HUES64 (cell line): Measurements from ENCODE around the gene APLP1.
"Not testable (repeated sequence)": the region's sequence is repeated elsewhere in the genome, so short reads cannot be mapped to it uniquely, and the experiment has no call there.

Experiments
- H3K27ac ChIP-seq: 2 replicates; pipeline ENCODE4 v1.7.0; 2013; ENCODE audit warnings: low read depth, low read length, inconsistent platforms
- H3K27me3 ChIP-seq: 2 replicates; pipeline ENCODE4 v1.6.1; 2013; ENCODE audit warnings: mild to moderate bottlenecking, low read length; ENCODE audit not compliant: insufficient read depth
- H3K36me3 ChIP-seq: 2 replicates; pipeline ENCODE4 v1.6.1; 2013; ENCODE audit warnings: mild to moderate bottlenecking, low read length; ENCODE audit not compliant: insufficient read depth
- H3K4me1 ChIP-seq: 2 replicates; pipeline ENCODE4 v1.6.1; 2013; ENCODE audit warnings: mild to moderate bottlenecking, low read length, moderate library complexity; ENCODE audit not compliant: insufficient read depth
- H3K4me3 ChIP-seq: 2 replicates; pipeline ENCODE4 v1.5.1; 2013; ENCODE audit warnings: mild to moderate bottlenecking, low read length, moderate library complexity
- H3K9ac ChIP-seq: 2 replicates; pipeline ENCODE4 v1.6.1; 2013; ENCODE audit warnings: mild to moderate bottlenecking, low read depth, low read length
- H3K9me3 ChIP-seq: 2 replicates; pipeline ENCODE4 v1.6.1; 2013; ENCODE audit warnings: low read depth, low read length; ENCODE audit not compliant: insufficient read depth
- WGBS: fragments of 150-250, 120-280 bp; methylation state at CpG from one replicate; pipeline ENCODE4 v1.1.7; 2013; ENCODE audit warnings: missing lambda C conversion rate; 5-methylcytosine and 5-hydroxymethylcytosine counted together

APLP1 gene

DNA sequence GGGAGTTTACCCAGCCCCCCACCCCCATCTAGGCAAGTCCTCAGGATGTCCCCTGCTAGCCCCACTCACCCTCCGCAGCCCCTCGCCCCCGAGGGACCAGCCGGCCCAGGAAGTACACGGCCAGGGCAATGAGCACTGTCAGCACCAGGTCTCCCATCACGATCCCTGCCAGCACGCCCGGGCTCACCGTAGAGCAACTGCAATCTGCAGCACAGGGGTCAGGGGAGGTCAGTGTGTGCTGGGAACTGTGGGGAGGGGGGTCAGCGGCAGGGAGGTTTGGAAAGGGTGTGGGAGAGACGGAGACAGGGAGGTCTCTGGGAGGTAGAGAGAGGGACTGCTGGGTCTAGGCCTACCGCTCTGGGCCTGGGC lies 39.0 kb downstream of the APLP1 start:
- Histone ChIP-seq H3K4me3 (no peak overlapping the region), H3K9me3 (no peaks in the 10 kb centered on the region), H3K36me3 (no peaks in the 10 kb centered on the region), H3K27ac (no peak overlapping the region), H3K27me3 (peaks cover 7% of the 10 kb centered on the region; the same call in 1 of the 2 replicates), H3K9ac (no peak overlapping the region), H3K4me1 (peaks cover 6% of the 10 kb centered on the region)
- 66% methylated on average over 12 of the region's 12 CpGs for WGBS

DNA sequence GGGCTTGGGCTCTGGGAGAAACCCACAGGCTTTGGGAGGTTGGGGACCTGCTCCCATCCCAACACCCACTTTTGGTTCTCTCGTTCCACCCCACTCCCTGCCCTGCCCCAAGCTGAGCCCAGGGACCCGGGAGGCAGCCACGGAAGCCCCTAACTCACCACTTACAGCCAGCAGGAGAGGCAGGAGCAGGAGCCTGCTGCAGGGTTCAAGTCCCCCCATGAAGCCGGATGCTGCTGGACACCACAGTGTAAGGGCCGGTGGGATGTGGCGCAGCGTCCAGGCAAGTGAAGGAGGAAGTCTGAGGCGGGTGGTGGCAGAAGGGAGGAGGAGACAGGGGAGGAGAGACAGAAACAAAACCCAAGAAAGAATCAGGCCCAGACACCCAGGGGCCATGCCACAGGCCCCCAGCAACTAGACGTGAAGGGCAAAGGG lies 39.7 kb downstream of the APLP1 start, which contains the start of gene TYROBP:
Gene TYROBP, minus strand, starts transcription at position 286 of the 432 bp plus-strand sequence. Its CDS starts 67 bp downstream, at position 219.
- no peak within 1 kb of the TSS for H3K9ac ChIP-seq
- H3K36me3 ChIP-seq = no peaks in the 10 kb centered on the region
- WGBS = 84% methylated on average over 9 of the region's 9 CpGs
- H3K27me3 ChIP-seq = 0 out of 2 replicates have a peak, but pooled peaks cover 3% of the 10 kb centered on the region
- no peaks in the 10 kb centered on the region for H3K9me3 ChIP-seq
- H3K27ac ChIP-seq = no peak within 1 kb of the TSS
- peaks cover 5% of the 10 kb centered on the region; the same call in 1 of the 2 replicates for H3K4me1 ChIP-seq
- no peak within 1 kb of the TSS for H3K4me3 ChIP-seq

DNA sequence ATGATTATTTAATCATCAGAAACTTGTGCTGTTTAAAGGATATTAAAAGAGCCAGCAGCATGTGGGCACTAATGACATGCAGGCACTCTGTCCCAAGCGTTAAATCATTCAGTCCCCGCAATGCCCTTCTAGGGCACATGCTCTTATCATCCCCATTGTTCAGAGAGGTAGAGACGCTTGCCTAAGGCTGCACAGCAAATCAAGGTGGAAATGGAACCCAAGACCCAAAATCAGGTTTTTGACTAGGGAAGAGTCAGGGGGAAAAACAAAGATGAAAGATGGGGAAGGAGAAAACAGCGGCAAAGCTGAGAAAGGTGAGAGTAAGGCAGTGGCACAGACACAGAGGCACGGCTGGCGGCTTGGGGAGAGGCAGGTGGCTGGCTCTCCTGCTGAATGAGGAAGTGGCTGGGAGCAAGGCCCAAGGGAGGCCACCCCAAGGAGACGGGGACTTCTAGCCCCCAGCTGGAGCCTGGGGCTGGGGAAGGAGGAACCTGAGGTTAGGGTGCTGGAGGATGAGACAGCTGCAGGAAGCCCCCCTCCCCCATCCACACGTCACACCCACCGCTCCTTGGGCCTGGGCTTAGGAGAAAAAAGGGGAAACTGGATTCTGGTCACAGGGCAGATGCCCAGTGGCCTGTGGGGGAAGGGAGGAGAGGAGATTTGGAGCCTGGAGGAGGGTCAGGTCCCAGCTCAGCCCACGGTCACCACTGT lies 40.8 kb downstream of the APLP1 start:
- no peaks in the 10 kb centered on the region for H3K27me3 ChIP-seq
- H3K9me3 ChIP-seq = no peaks in the 10 kb centered on the region
- 82% methylated on average over 9 of the region's 10 CpGs for WGBS
- no peak overlapping the region for H3K9ac ChIP-seq
- H3K4me3 ChIP-seq = no peak overlapping the region
- H3K36me3 ChIP-seq = no peaks in the 10 kb centered on the region
- H3K4me1 ChIP-seq = peaks cover 5% of the 10 kb centered on the region; the same call in 1 of the 2 replicates
- no peak overlapping the region for H3K27ac ChIP-seq

DNA sequence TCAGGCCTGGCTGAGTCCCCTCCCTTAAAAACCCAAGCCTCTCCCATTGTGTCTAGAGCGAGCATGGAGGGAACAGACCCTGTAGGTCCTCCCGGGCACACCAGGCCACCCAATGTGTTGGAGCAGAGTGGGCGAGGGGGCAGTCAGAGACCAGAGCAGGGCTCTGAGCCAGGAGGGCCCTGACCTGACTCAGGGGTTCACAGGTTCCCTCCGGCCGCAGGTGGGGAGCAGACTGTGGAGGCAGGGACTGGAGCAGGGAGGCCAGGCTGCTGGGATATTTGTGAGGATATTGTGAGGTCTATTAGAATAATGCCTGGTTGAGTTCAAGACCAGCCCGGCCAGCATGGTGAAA lies 41.3 kb downstream of the APLP1 start:
- H3K4me3 ChIP-seq = no peak overlapping the region
- H3K9me3 ChIP-seq = no peaks in the 10 kb centered on the region
- WGBS = 83% methylated on average over 6 of the region's 6 CpGs
- no peak overlapping the region for H3K9ac ChIP-seq
- H3K36me3 ChIP-seq = no peaks in the 10 kb centered on the region
- no peak overlapping the region for H3K27ac ChIP-seq
- no peaks in the 10 kb centered on the region for H3K27me3 ChIP-seq
- peaks cover 5% of the 10 kb centered on the region; the same call in 1 of the 2 replicates for H3K4me1 ChIP-seq

DNA sequence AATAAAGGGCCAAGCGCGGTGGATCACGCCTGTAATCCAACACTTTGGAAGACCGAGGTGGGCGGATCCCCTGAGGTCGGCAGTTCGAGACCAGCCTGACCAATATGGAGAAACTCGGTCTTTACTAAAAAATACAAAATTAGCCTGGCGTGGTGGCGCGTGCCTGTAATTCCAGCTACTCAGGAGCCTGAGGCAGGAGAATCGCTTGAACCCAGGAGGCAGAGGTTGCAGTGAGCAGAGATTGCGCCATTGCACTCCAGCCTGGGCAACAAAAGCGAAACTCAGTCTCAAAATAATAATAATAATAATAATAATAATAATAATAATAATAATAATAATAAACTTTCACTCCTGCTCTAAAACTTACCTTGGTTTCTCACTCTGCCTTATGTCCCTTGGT lies 42.0 kb downstream of the APLP1 start:
- not testable (repeated sequence) for H3K4me3 ChIP-seq, H3K27ac ChIP-seq, H3K9me3 ChIP-seq, H3K27me3 ChIP-seq, H3K9ac ChIP-seq, H3K36me3 ChIP-seq, H3K4me1 ChIP-seq
- 95% methylated on average over 12 of the region's 14 CpGs for WGBS

DNA sequence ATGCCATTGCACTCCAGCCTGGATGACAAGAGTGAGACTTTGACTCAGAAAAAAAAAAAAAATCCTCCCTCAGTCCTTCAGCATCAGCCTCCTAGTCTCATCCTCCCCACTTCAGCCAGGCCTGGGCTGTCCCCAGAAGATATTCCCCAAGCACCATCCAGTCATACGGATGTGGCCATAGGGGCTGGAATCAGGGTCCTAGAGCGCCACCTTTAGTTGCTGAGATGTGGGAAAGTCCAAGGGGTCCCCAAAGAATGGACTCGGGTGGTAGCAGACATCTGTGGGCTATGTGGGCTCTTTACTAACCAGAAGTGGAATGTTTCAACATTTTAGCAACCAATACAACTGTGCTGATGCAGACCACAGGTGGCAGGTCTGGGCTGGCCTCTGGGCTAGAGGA lies 42.8 kb downstream of the APLP1 start:
- no peak overlapping the region for H3K27ac ChIP-seq
- H3K9me3 ChIP-seq = no peaks in the 10 kb centered on the region
- H3K27me3 ChIP-seq = no peaks in the 10 kb centered on the region
- H3K4me3 ChIP-seq = no peak overlapping the region
- peaks cover 5% of the 10 kb centered on the region; the same call in 1 of the 2 replicates for H3K4me1 ChIP-seq
- 69% methylated on average over 3 of the region's 3 CpGs for WGBS
- no peaks in the 10 kb centered on the region for H3K36me3 ChIP-seq
- H3K9ac ChIP-seq = no peak overlapping the region

DNA sequence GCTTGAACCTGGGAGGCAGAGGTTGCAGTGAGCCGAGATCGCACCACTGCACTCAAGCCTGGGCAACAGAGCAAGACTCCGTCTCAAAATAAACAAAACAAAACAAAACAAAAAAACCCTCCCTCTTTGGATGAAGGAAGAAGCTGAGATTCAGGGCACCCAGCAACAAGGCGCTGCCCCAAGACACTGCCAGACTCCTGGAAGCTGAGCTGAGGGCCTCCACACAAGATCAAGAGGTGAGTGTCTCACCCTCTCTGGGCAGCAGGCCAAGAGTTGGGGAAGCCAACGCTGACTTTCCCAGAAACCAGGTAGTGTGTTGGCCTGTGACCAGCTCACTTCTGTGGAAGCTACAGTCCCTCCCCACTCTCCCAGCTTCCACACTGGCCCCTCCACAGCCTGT lies 43.4 kb downstream of the APLP1 start:
- Histone ChIP-seq H3K9ac (no peak overlapping the region), H3K36me3 (no peaks in the 10 kb centered on the region), H3K9me3 (no peaks in the 10 kb centered on the region), H3K4me3 (no peak overlapping the region), H3K4me1 (peaks cover 5% of the 10 kb centered on the region; the same call in 1 of the 2 replicates), H3K27ac (no peak overlapping the region), H3K27me3 (no peaks in the 10 kb centered on the region)
- 87% methylated on average over 5 of the region's 5 CpGs for WGBS

DNA sequence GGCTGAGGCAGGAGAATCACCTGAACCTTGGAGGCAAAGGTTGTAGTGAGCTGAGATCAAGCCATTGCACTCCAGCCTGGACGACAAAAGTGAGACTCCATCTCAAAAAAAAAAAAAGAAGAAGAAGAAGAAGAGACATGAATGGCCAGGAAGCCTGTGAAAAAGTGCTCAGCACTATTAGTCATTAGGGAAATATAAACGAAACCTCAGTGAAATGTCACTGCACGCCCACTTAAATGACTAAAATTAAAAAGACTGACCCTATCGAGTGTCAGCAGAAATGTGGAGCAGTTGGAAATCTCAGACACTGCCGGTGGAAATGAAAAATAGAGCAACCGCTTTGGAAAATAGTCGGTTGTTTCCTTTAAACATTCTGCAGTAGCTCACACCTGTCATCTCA lies 45.2 kb downstream of the APLP1 start:
- Histone ChIP-seq H3K27me3 (no peaks in the 10 kb centered on the region), H3K27ac (no peak overlapping the region), H3K4me3 (no peak overlapping the region), H3K9me3 (no peaks in the 10 kb centered on the region), H3K4me1 (no peaks in the 10 kb centered on the region), H3K36me3 (no peaks in the 10 kb centered on the region), H3K9ac (no peak overlapping the region)
- WGBS = 87% methylated on average over 7 of the region's 7 CpGs

DNA sequence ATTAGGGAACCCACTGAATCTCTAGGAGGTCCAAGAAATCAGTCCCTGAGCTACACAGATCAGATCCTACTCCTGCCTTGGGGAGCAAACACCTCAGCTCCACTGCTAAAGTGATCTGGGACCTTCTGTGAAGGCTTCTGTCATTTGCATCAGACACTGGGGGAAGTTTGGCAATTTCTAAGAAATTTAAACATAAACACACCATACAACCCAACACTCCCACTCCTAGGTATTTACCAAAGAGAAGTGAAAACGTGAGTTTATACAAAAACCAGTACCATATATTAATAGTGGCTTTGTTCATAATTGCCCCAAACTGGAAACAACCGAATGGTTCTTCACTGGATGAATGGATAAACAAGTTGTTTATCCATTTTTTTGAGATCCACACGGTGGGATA lies 47.1 kb downstream of the APLP1 start:
- H3K27me3 ChIP-seq = no peaks in the 10 kb centered on the region
- 100% methylated on average over 1 of the region's 3 CpGs for WGBS
- H3K9me3 ChIP-seq = no peaks in the 10 kb centered on the region
- no peaks in the 10 kb centered on the region for H3K36me3 ChIP-seq
- no peak overlapping the region for H3K27ac ChIP-seq
- H3K4me1 ChIP-seq = no peaks in the 10 kb centered on the region
- no peak overlapping the region for H3K4me3 ChIP-seq
- H3K9ac ChIP-seq = no peak overlapping the region

DNA sequence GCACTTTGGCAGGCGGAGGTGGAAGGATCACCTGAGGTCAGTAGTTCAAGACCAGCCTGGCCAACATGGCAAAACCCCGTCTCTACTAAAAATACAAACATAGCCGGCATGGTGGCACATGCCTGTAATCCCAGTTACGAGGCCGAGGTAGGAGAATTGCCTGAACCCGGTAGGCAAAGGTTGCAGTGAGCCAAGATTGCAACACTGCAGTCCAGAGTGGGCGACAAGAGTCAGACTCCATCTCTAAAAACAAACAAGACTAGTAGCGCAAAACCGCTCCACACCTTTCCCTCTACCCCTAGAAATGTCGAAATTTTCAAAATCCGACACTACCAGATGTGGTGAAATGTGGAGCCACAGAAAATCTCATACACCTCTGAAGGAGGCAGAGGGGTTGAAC lies 50.9 kb downstream of the APLP1 start:
- no peak overlapping the region for H3K9ac ChIP-seq
- no peak overlapping the region for H3K4me3 ChIP-seq
- WGBS = 94% methylated on average over 11 of the region's 11 CpGs
- H3K27ac ChIP-seq = no peak overlapping the region
- H3K4me1 ChIP-seq = no peaks in the 10 kb centered on the region
- H3K27me3 ChIP-seq = no peaks in the 10 kb centered on the region
- no peaks in the 10 kb centered on the region for H3K36me3 ChIP-seq
- H3K9me3 ChIP-seq = no peaks in the 10 kb centered on the region

DNA sequence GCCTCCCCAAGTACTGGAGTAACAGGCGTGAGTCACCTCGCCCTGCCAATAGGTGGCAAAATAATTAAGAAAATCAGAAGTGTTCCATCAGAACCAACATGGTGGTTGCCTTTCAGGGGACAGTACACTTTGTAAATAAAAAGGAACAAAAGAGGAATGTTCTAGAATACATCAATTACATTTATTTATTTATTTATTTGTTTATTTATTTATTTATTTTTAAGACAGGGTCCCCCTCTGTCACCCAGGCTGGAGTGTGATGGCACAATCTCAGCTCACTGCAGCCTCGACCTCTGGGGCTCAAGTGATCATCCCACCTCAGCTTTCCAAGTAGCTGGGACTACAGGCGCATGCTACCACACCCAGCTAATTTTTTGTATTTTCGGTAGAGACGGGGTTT lies 52.6 kb downstream of the APLP1 start:
- whole genome bisulfite sequencing = 91% methylated on average over 6 of the region's 6 CpGs
- no peak overlapping the region for H3K9ac ChIP-seq
- H3K9me3 ChIP-seq = peaks cover 5% of the 10 kb centered on the region; the same call in 1 of the 2 replicates
- no peak overlapping the region for H3K27ac ChIP-seq
- H3K4me3 ChIP-seq = no peak overlapping the region
- H3K36me3 ChIP-seq = no peaks in the 10 kb centered on the region
- H3K4me1 ChIP-seq = no peaks in the 10 kb centered on the region
- H3K27me3 ChIP-seq = no peaks in the 10 kb centered on the region

DNA sequence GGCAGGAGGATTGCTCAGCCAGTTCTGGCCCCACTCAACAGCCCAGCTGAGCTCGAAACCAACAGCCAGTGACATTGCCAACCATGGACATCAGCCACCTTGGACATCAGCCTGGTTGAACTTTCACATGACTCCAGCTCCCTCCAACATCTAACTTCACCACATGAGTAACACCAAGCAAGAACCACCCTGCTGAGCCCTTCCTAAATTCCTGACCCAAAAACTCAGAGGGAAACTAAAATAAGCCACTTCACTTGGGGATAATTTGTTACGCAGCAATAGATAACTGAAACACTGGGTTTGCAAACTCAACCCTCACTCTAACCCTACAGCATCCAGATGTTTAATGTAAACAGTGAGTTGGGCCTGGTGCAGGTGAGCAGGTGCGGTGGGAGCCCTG lies 57.1 kb downstream of the APLP1 start:
- no peak overlapping the region for H3K4me3 ChIP-seq
- no peak overlapping the region for H3K27ac ChIP-seq
- no peaks in the 10 kb centered on the region for H3K27me3 ChIP-seq
- H3K9ac ChIP-seq = no peak overlapping the region
- 93% methylated on average over 3 of the region's 3 CpGs for WGBS
- H3K36me3 ChIP-seq = no peaks in the 10 kb centered on the region
- no peaks in the 10 kb centered on the region for H3K4me1 ChIP-seq
- peaks cover 5% of the 10 kb centered on the region; the same call in 1 of the 2 replicates for H3K9me3 ChIP-seq
